H54 (cell line): ENCODE data around the gene ALAD.
"Not testable (repeated sequence)": the region's sequence is repeated elsewhere in the genome, so short reads cannot be mapped to it uniquely, and the experiment has no call there.

ENCODE experiments used
- DNase-seq: peaks from one replicate; pipeline ENCODE4 v3.0.0; 2011; ENCODE audit warnings: low spot score, mixed read lengths; ENCODE audit not compliant: insufficient read length
- FAIRE-seq: peaks from 3 replicates; lab custom pipeline; 2011; peaks lifted over from hg19 to GRCh38; lab: Jason Lieb, UNC
- POLR2A ChIP-seq: IDR thresholded peaks from 2 replicates; pipeline ENCODE4 v1.6.1; 2011; ENCODE audit warnings: low read depth, mild to moderate bottlenecking, low read length

The ALAD gene

DNA sequence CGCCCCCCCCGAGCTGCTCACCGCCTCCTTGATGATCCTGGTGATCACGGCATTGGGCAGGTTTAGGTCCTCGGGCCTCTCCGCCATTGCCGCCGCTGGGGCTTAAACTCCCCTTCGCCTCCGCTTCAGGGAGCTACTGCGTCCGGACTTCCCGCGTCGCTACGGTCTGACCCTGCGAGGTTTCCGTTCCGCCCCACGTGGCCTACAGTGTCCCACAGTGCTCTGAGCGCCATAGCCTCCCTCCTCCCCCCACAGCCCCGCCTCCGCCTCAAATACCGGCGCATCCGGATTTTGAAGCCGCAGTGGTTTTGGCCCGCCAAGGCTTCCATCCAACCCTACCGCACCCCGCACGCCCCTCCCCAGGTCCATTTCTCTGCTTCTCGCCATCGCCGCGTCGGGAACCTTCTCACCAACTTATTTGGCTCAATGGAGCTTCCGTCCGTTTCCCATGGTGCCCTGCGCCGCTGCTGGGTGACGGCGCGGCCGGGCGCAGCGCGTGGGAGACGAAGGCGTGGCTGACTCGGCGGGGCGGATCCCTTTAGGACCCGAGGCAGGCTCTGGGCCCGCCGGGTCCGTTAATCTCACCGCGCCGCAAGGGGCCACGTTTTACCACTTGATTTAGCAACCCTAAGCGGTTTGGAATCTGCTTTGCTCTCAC, 9.3 kb upstream of the ALAD start, which contains the start of the genes C9orf43 and POLE3:
Gene C9orf43 (plus strand): TSS at position 541 of the 658 bp plus-strand sequence. CDS start 2,747 bp downstream, outside the sequence.
Gene POLE3 (minus strand): TSS at position 469 of the 658 bp plus-strand sequence. CDS start 382 bp downstream, at position 87.
- TF ChIP-seq POLR2A = peak; percentile 55
- FAIRE-seq (peak; percentile 79), DNase-seq (peak; percentile 84)

DNA sequence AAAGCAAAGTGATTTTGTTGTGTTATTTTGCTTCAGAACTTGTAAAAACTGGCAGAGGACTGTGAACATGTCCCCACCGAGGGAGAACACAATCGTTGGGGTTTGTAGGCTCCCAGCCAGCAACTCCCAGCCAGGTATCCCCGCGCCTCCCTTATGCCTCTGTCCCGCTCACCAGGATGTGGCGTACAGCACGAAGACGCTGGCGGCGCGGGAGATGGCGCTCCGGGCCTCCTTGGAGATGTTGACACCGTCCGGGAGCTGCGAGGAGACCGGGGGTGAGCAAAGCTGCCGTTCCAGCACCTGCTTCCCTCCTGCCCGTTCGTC, 8.8 kb upstream of the ALAD start:
- no peak for FAIRE-seq

DNA sequence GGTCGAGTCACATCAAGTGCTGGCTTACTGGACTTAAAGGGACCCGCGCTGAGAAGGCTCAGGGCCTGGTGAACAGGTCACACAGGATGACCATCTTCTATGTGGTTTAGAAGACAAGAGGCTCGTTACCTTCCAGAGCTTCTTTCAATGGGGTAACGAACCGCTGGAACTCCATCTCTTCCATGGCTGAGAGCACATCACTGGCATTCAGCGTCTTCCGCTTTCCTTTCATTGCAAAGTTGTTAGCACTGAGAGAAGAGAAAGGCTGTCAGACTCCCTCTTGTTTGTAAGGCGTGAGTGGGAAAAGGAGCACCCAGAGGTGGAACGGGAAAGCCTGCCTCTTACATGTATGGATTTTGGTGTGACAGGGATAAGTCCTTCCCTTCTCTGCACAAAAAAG, 8.4 kb upstream of the ALAD start:
- TF ChIP-seq POLR2A = no peak
- DNase-seq (no peak), FAIRE-seq (no peak)

More for the DNA sequence above, 8.8 kb upstream of the ALAD start:
- TF ChIP-seq POLR2A = no peak
- no peak for DNase-seq

DNA sequence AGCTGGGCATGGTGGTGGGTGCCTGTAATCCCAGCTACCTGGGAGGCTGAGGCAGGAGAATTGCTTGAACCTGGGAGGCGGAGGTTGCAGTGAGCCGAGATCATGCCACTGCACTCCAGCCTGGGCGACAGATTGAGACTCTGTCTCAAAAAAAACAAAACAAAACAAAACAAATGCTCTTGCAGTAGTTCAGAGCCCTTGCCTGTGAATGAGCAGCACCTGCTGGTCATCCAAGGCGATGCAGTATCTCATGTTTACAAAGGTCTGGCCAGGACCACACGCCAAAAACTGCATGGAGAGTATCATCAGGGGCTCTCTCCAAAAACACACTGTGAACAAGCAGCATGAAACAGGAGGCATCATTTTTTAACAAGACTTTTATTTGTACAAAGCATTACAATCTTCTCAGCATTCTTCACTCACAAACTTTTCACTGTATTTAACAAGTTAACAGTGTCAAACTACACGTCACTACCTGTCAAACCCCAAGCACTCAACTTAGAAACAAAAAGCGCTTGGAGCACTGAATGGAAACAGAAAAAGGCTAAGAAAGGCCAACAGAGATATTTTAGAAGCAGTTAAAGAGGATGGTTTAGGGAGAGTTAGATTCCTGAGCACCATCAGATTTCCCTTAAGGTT, 5.9 kb upstream of the ALAD start:
- DNase-seq (peak; percentile 47), FAIRE-seq (peak; percentile 23)

DNA sequence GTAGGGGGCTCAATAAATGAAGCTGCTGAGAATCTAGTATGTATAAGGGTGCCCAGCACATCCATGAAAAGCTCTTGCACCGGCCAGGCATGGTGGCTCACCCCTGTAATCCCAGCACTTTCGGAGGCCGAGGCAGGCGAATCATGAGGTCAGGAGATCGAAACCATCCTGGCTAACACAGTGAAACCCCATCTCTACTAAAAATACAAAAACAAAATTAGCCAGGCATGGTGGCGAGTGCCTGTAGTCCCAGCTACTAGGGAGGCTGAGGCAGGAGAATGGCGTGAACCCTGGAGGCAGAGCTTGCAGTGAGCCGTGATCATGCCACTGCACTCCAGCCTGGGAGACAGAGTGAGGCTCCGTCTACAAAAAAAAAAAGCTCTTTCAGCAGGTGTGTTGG, 5.3 kb upstream of the ALAD start:
- FAIRE-seq = not testable (repeated sequence)

DNA sequence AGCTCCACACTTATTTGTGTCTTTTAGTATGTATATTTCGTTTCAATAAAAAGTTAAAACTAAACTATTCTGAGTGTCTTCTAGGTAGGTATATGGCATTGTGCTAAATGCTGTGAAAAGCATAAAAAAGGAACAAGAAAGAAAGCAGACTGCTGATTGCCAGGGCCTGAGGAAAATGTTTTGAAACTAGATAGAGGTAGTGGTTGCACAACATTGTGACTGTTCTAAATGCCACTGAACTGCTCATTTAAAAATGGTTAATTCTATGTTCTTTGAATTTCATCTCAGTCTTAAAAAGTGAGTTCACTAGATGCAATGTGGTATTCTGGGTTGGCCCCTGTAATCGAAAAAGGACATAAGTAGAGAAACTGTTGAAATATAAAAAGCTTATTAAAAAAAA, 2.6 kb upstream of the ALAD start:
- DNase-seq = no peak
- FAIRE-seq = no peak

More for the DNA sequence above, 5.3 kb upstream of the ALAD start:
- DNase-seq = not testable (repeated sequence)

DNA sequence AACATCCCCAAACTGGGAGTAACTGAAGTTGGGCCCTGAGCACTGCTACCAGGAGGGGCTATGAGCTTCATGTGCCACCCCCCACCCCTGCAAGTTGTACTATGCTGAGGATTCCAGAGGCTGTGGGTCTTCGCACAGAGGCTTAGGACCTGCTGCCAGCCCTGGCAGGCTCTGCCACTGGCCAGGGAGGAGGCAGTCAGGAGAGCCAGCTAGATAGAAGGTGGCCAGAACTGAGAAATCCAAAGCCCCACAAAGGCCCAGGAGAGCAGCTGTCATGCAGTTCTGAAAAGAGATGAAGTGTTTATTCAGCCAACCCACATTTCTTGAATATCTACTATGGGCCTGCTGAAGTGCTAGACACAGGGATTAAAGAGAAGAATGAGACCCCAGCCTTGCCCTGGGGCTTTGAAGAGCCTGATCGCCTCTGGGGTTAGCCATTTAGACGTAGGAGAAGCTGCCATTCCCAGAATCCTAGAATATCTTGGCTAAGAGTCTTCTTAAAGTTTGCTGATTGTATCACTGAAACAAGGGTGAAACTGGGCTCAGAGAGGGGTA, 1.4 kb downstream of the ALAD start:
- no peak for FAIRE-seq

More for the DNA sequence above, 2.6 kb upstream of the ALAD start:
- TF ChIP-seq POLR2A = no peak

DNA sequence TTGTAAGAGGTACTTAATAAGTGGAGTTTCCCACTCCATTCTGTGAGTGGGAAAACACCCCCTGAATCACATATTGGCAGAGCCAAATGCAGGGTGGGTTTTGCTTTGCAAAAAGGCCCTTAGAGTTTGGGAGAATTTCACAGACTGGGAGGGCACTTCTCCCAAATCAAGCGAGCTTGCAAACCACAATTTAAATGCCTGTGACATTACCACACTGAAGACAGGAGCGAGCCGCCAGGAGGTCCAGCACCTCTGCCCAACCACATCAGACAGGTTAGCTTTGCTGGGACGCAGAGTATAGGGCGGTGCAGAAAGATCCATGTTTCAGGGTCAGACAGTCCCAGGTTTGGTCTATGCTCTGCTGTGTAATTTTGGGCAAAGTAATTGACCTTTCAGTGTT, 2.3 kb downstream of the ALAD start:
- peak; percentile 34 for DNase-seq
- no peak for TF ChIP-seq POLR2A
- FAIRE-seq = peak; percentile 81

More for the DNA sequence above, 1.4 kb downstream of the ALAD start:
- no peak for DNase-seq
- no peak for TF ChIP-seq POLR2A

DNA sequence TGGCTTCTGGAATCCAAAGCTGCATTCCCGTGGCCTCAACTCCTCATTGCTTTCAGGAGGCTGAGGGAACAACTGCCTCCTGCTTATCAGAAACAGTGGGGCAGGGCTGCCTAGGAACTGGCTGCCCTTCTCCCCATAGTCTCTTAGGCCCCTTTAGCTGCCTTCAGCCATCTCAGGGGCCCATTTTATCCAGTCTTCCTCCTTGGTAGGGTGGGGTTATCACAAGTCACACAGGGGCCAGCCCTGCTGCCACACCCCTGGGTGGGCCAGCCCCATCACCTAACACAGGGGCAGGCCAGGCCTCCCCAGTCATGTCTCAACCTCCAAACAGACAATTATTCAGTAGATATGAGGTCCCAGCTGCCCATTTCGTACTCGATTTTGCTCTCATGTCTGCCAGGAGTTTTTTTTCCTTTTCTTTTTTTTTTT, 3.9 kb downstream of the ALAD start:
- DNase-seq (no peak), FAIRE-seq (no peak)
- no peak for TF ChIP-seq POLR2A

DNA sequence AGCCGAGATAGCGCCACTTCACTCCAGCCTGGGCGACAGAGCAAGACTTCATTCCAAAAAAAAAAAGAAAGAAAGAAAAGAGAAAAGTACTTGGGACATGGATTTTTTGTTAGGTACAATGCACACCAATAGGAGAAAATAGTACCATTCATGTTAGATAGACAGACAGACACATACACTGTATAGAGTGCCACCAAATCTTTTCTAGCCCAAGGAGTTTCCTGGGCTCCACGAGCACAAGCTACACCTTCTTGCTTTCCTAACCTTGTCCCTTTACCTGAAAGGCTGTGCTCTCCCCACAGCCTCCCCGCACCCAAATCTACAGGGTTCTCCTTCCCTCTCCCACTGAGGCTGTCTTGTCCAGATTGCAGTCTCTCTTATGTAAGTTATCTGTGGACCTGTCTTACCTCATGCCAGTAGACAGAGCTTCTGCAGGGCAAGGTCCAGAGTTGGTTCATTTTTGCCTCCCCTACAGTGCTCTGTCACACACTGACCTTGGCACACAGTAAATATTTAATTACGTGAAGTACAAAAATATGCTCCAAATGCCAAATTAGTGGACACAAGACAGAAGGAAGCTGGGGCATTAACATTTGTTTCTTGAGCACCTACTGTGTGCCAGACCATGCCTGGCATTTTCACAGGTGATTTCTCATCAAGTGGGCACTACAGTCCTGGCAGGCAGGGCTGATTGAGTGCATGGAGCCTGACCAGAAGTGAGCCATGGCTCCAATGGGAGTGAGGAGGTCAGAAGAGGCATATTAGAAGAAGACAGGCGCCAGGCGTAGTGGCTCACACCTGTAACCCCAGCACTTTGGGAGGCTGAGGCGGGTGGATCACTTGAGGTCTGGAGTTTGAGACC, 5.9 kb downstream of the ALAD start:
- TF ChIP-seq POLR2A = no peak
- FAIRE-seq (no peak), DNase-seq (no peak)

DNA sequence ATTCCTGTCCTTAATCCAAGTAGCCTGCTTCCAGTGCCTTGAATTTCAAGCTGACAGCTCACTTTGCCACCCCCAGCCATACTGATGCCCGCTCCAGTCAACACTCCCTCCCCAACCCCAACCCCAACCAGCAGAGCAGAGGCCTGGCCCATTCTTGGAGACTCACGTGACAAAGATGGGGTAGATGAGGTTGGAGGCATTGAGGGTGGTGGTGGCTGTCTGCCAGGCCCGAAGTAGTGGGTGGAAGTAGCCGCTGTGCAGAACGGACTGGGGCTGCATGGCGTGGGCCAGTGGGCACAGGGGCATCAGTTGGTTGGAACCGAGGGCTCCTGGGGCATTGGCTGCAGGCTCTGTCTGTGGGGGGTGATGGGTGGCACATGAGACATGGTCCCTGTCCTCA, 7.8 kb downstream of the ALAD start:
- TF ChIP-seq POLR2A = no peak
- no peak for FAIRE-seq
- DNase-seq = no peak

DNA sequence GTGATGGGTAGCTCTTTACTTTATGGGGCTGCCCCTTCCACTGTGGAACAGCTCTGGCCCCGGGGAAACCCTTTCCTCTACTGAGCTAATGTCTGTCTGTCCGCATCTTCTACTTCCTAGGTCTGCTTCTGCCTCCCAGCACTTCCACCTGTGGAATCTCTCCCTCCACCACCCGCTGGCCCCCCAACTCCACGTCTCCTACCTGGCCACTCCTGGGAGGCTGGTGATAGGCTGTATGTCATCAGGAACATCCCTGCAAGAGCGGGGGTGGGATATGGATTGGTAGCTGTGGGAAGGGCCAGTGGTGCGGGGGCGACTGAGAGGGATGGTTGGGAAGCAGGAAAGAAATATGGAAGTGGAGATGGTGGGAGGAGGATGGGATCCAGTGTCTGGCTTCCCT, 9.2 kb downstream of the ALAD start:
- no peak for TF ChIP-seq POLR2A
- DNase-seq (no peak), FAIRE-seq (no peak)

DNA sequence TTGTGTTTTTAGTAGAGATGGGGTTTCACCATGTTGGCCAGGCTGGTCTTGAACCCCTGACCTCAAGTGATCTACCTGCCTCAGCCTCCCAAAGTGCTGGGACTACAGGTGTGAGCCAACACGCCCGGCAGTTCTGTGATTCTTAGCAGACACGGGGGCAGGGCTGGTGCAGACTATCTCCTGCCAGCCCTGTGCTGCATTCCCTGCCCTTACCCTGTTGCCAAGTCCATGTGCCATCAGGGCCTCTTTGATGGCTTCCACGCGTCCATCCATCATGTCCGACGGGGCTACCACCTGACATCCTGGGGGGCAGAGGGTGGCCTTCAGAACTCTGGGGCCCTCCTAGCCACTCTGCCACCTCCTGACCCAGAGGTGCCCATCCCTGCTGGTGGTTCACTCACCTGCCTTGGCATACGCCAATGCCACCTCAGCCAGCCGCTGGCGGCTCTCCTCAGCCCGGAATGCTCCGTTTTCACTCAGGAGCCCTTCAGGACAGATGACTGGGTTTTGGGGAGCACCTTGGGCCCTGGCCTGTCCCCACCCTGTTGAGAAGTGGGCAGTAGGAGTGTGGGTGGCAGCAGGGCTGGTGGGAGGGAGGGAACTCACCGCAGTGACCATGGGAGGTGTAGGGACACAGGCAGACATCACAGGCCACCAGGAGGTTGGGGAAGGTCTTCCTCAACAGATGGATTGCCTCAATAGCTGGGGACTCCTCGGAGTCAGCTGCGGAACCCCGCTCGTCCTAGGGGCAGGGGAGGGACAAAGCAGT, 10.7 kb downstream of the ALAD start:
- no peak for TF ChIP-seq POLR2A
- DNase-seq (no peak), FAIRE-seq (no peak)
